Measurements from ENCODE around the gene FAT1. TPM values are rescaled to one million over a fixed set of nuclear protein-coding genes. Genes with fewer than 3 reads are reported as not detected.

Gene FAT1
- total RNA-seq, 1 experiment from 2014 or later = 172 TPM

- no peak for TF ChIP-seq PRRX2 (CRISPR knock-in tag; IDR thresholded peaks at IDR 0.05)
- TF ChIP-seq SOX15 (CRISPR knock-in tag; IDR thresholded peaks at IDR 0.05) = no peak
- TF ChIP-seq ARID4B (CRISPR knock-in tag; IDR thresholded peaks at IDR 0.05; ENCODE audit: borderline replicate concordance) = no peak
- TF ChIP-seq ZNF416 (CRISPR knock-in tag; IDR thresholded peaks at IDR 0.05) = no peak
- no peak for TF ChIP-seq ZNF532 (CRISPR knock-in tag; IDR thresholded peaks at IDR 0.05; ENCODE audit: borderline replicate concordance)
- TF ChIP-seq CDX4 (CRISPR knock-in tag; IDR thresholded peaks at IDR 0.05; ENCODE audit: borderline replicate concordance) = no peak
- TF ChIP-seq E2F1 (CRISPR knock-in tag; IDR thresholded peaks at IDR 0.05) = no peak
- TF ChIP-seq MAX (CRISPR knock-in tag; IDR thresholded peaks at IDR 0.05) = no peak
- TF ChIP-seq CREM (CRISPR knock-in tag; IDR thresholded peaks at IDR 0.05) = no peak
- TF ChIP-seq FOXK1 (CRISPR knock-in tag; IDR thresholded peaks at IDR 0.05) = no peak
- peaks cover 27% of the 10 kb centered on the region for H3K4me1 Mint-ChIP-seq
- CTCF ChIA-PET = no interaction called here
- POLR2A ChIA-PET = no interaction called here
- H3K4me3 Mint-ChIP-seq = no peak overlapping the region
- H3K36me3 Mint-ChIP-seq = no peaks in the 10 kb centered on the region
- no peaks in the 10 kb centered on the region for H3K9me3 Mint-ChIP-seq
- DNase-seq (ENCODE audit: low spot score) (no peak), ATAC-seq (no peak)
- H3K27ac Mint-ChIP-seq = no peak overlapping the region
- peaks cover 13% of the 10 kb centered on the region for H3K27me3 Mint-ChIP-seq (ENCODE audit: low read depth)
Measured at GRCh38 chr4:186729856-186730255, 6.2 kb upstream of the FAT1 start.

- Mint-ChIP-seq H3K27ac (no peak overlapping the region), H3K36me3 (no peaks in the 10 kb centered on the region), H3K4me3 (no peak overlapping the region), H3K4me1 (peaks cover 27% of the 10 kb centered on the region), H3K27me3 (ENCODE audit: low read depth) (peaks cover 13% of the 10 kb centered on the region), H3K9me3 (no peaks in the 10 kb centered on the region)
- CTCF ChIA-PET = interaction anchor here (0.9 to 1.3 kb wide), 2 partner anchors 218 to 651 kb away, joined by 3 to 4 read pairs; no protein-coding TSS in a partner anchor
- POLR2A ChIA-PET = no interaction called here
- ATAC-seq (no peak), DNase-seq (ENCODE audit: low spot score) (no peak)
- TF ChIP-seq ATF6 (CRISPR knock-in tag; IDR thresholded peaks at IDR 0.05) (no peak), FOXP1 (CRISPR knock-in tag; IDR thresholded peaks at IDR 0.05; ENCODE audit: borderline replicate concordance) (no peak), ETV6 (CRISPR knock-in tag; IDR thresholded peaks at IDR 0.05) (no peak), TEAD4 (CRISPR knock-in tag; IDR thresholded peaks at IDR 0.05) (no peak), ZNF281 (CRISPR knock-in tag; IDR thresholded peaks at IDR 0.05) (no peak), ZNF423 (CRISPR knock-in tag; IDR thresholded peaks at IDR 0.05) (no peak), ELF4 (CRISPR knock-in tag; IDR thresholded peaks at IDR 0.05; ENCODE audit: low read depth) (no peak)
Measured at GRCh38 chr4:186728631-186729271, 5.1 kb upstream of the FAT1 start.

All from WTC11 (cell line).